Measurements from ENCODE around the gene ZNF436. TPM values are rescaled to one million over a fixed set of nuclear protein-coding genes. Genes with fewer than 3 reads are reported as not detected.

ZNF436 gene
- total and polyA plus RNA-seq, 7 donors, result 4.2 to 41.3 (median 14.5) TPM

- no peaks in the 10 kb centered on the region for H3K9me3 ChIP-seq
- peaks cover 0 to 33% (median 28%) of the 10 kb centered on the region in 4 donors for H3K4me1 ChIP-seq
- H3K4me3 ChIP-seq, result no peak overlapping the region
- WGBS, 2 donors, result 92 to 94% methylated on average over 8 of the region's 8 CpGs
- TF ChIP-seq EP300 (IDR thresholded peaks at IDR 0.05) (no peak), POLR2A (IDR thresholded peaks at IDR 0.05) (no peak), POLR2AphosphoS5 (IDR thresholded peaks at IDR 0.05) (no peak)
- TF ChIP-seq, protein P1, sequence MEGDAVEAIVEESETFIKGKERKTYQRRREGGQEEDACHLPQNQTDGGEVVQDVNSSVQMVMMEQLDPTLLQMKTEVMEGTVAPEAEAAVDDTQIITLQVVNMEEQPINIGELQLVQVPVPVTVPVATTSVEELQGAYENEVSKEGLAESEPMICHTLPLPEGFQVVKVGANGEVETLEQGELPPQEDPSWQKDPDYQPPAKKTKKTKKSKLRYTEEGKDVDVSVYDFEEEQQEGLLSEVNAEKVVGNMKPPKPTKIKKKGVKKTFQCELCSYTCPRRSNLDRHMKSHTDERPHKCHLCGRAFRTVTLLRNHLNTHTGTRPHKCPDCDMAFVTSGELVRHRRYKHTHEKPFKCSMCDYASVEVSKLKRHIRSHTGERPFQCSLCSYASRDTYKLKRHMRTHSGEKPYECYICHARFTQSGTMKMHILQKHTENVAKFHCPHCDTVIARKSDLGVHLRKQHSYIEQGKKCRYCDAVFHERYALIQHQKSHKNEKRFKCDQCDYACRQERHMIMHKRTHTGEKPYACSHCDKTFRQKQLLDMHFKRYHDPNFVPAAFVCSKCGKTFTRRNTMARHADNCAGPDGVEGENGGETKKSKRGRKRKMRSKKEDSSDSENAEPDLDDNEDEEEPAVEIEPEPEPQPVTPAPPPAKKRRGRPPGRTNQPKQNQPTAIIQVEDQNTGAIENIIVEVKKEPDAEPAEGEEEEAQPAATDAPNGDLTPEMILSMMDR (IDR thresholded peaks at IDR 0.05), result no peak
- DNase-seq, result no peak
- H3K27me3 ChIP-seq, result no peaks in the 10 kb centered on the region
- peaks cover 0 to 48% (median 5%) of the 10 kb centered on the region in 4 donors for H3K36me3 ChIP-seq
- intact Hi-C loops (cut with DNase I), result loop anchor here (10.0 kb wide), 1 partner anchor 232 kb away; no protein-coding TSS in a partner anchor
- no peak overlapping the region for H3K27ac ChIP-seq
Measured at GRCh38 chr1:23407016-23407630, 37.5 kb upstream of the ZNF436 start.

DNA sequence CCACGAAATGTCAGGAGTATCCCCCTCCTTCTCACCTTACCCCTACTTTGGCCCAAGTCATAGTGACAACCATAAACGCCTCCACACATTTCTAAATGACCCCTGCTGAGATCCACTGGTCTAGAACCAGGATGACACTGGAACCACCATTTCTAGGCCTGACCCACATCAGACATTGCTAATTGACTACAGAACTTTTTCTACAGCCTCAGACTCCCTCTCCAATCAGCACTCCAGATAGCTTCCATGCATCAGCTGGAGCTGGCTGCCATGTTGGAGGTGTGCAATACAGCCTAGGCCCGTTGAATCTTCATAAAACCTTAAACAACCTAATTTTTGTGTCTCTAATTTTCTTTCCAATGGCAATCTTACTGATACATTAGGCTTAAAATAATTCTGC, 36.3 kb upstream of the ZNF436 start:
- Histone ChIP-seq H3K4me3 (no peak overlapping the region), H3K36me3 (peaks cover 0 to 48% (median 5%) of the 10 kb centered on the region in 4 donors), H3K27me3 (no peaks in the 10 kb centered on the region), H3K4me1 (peaks cover 0 to 26% (median 20%) of the 10 kb centered on the region in 4 donors), H3K27ac (no peak overlapping the region), H3K9me3 (no peaks in the 10 kb centered on the region)
- DNase-seq, result no peak
- intact Hi-C loops (cut with DNase I), result loop anchor here (2.0 to 10.0 kb wide), 3 partner anchors 37 to 231 kb away; partner anchors contain the start of genes HNRNPR and ZNF436
- 73 to 98% methylated on average over 3 of the region's 3 CpGs for WGBS, 2 donors
- TF ChIP-seq, protein P1 (IDR thresholded peaks at IDR 0.05), result no peak
- no peak for TF ChIP-seq POLR2A (IDR thresholded peaks at IDR 0.05)
- TF ChIP-seq POLR2AphosphoS5 (IDR thresholded peaks at IDR 0.05), result no peak
- no peak for TF ChIP-seq EP300 (IDR thresholded peaks at IDR 0.05)

DNA sequence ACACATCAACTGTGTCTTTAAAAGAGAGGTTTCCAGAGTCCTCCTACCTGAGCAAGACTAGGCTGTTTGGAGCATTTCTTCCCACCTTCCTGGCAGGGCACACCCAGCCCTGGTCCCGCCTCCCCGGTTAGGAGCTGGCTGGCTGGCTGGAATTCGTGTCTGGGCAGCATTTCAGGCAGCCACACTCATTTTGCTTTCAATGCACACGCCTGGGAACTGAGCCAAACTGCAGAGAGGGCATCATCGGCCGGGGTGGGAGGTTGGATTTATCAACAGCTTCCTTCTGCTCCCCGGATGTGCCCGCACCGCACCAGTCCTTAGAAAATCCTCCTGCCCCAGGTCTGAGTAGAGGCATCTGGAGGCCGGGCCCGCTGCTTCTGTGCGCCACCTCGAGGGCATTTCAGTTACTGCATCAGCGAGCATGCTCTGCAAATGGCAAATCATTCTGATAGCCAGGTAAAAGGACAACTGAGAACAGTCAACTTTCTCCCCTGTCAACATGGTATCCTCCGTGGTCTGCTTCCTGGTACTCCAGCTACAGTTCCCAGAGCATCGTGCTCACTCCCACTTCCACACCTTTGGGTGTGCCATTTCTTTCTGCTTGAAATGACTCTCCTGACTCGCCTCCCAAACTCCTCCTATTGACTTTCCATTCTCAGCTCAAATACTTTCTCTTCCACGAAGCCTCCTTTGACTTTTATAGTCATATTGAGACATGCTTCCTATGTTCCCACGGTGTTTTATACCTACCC, 34.3 kb upstream of the ZNF436 start:
- Histone ChIP-seq H3K36me3 (peaks cover 0 to 36% (median 3%) of the 10 kb centered on the region in 4 donors), H3K27ac (peak overlapping the region; percentile 59 to 74 (median 70)), H3K4me1 (peaks cover 0 to 26% (median 20%) of the 10 kb centered on the region in 4 donors), H3K4me3 (peak overlapping the region in 2 of 4 donors; percentile 18 to 21), H3K27me3 (no peaks in the 10 kb centered on the region), H3K9me3 (no peaks in the 10 kb centered on the region)
- TF ChIP-seq, protein P1 (IDR thresholded peaks at IDR 0.05), result peak; percentile 80 to 96 (median 95)
- TF ChIP-seq POLR2AphosphoS5 (IDR thresholded peaks at IDR 0.05), result peak in 3 of 4 donors; percentile 19 to 50 (median 32)
- TF ChIP-seq POLR2A (IDR thresholded peaks at IDR 0.05), result no peak
- no peak for TF ChIP-seq EP300 (IDR thresholded peaks at IDR 0.05)
- WGBS, 2 donors, result 3 to 10% methylated on average over 19 of the region's 19 CpGs
- intact Hi-C loops (cut with DNase I), result loop anchor here (2.0 to 10.0 kb wide), 3 partner anchors 35 to 229 kb away; partner anchors contain the start of genes HNRNPR and ZNF436
- peak; percentile 95 for DNase-seq

DNA sequence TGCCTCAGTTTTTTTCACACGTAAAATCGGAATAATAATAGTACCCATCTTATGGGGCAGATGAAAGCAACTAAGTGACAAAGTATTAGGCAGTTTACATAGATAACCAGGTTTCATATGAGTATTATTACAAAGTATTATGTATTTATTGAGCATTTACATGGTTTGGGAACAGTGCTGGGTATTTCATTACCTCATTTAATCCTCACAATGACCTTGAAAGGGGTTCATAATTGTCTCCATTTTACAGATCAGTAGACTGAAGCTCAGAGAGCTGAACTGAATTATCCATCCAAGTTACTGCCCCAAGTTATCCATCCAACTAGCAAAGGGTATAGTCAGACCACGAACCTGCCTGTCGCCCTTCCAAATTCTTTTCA, 33.7 kb upstream of the ZNF436 start:
- TF ChIP-seq POLR2A (IDR thresholded peaks at IDR 0.05) (no peak), EP300 (IDR thresholded peaks at IDR 0.05) (no peak), POLR2AphosphoS5 (IDR thresholded peaks at IDR 0.05) (no peak)
- TF ChIP-seq, protein P1 (IDR thresholded peaks at IDR 0.05), result no peak
- intact Hi-C loops (cut with DNase I), result loop anchor here (10.0 kb wide), 1 partner anchor 229 kb away; no protein-coding TSS in a partner anchor
- 51 to 80% methylated on average over 4 of the region's 4 CpGs for WGBS, 2 donors
- Histone ChIP-seq H3K9me3 (no peaks in the 10 kb centered on the region), H3K27ac (peak overlapping the region; percentile 59 to 74 (median 70)), H3K27me3 (no peaks in the 10 kb centered on the region), H3K4me1 (peaks cover 0 to 26% (median 20%) of the 10 kb centered on the region in 4 donors), H3K4me3 (peak overlapping the region in 1 of 4 donors; percentile 21), H3K36me3 (peaks cover 0 to 30% (median under 1%) of the 10 kb centered on the region in 4 donors)
- DNase-seq, result no peak

All from sigmoid colon (tissue), 7 donors.